ENCODE data around the gene PIWIL4. TPM values are rescaled to one million over a fixed set of nuclear protein-coding genes. Genes with fewer than 3 reads are reported as not detected.

Gene PIWIL4
- total RNA-seq, 1 experiment from 2014 or later, result 3.4 TPM

GRCh38 chr11:94658386-94658785 is 91.2 kb downstream of the PIWIL4 start:
- intact Hi-C loops (cut with micrococcal nuclease; ENCODE audit: unreplicated experiment), result no loop called here
- POLR2A ChIA-PET, result no interaction called here

DNA sequence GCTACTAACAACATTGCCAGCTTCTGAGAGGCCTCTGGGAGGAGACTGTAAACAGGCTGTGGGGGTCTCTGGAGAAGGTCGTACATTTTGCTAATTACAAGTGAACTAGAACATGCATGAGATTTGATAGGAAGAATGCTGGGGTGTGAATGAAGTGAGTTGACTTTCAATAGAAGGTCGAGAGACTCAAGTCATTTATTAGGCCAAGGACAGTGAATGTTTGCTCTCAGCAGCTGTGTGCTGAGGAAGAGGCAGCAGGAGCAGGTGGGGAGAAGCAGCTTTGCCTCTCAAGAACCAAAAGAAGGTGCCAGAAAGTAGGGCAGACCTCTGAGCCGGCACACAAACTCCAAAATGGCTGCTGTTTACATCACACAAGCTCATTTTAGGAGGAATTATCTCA is 91.7 kb downstream of the PIWIL4 start:
- no TSS peak for BruUV-seq (replicated peaks)
- Mint-ChIP-seq H3K36me3 (ENCODE audit: insufficient read depth, unreplicated experiment) (no peaks in the 10 kb centered on the region), H3K27ac (ENCODE audit: unreplicated experiment) (no peak overlapping the region), H3K27me3 (ENCODE audit: insufficient read depth, unreplicated experiment) (no peaks in the 10 kb centered on the region), H3K9me3 (ENCODE audit: unreplicated experiment) (peaks cover 40% of the 10 kb centered on the region), H3K4me1 (ENCODE audit: low read depth, unreplicated experiment) (peaks cover 18% of the 10 kb centered on the region), H3K4me3 (ENCODE audit: unreplicated experiment) (no peak overlapping the region)
- Histone ChIP-seq H3K4me3 (ENCODE audit: low read depth, low read length) (no peak overlapping the region), H3K36me3 (ENCODE audit: control insufficient read depth, insufficient read depth, low read length) (0 out of 2 replicates have a peak, but pooled peaks cover 1% of the 10 kb centered on the region), H3K9me3 (no peaks in the 10 kb centered on the region), H3K4me1 (peaks cover 44% of the 10 kb centered on the region), H3K27me3 (replicated peaks; ENCODE audit: control insufficient read depth, insufficient read depth, low read length) (no peaks in the 10 kb centered on the region)
- TF ChIP-seq CTCF (IDR thresholded peaks at IDR 0.05; ENCODE audit: insufficient read depth in 1 of 2, low read depth in 1 of 2, low read length in 1 of 2, severe bottlenecking in 1 of 2, unreplicated experiment in 1 of 2), result no peak
- ChIA-PET CTCF (no interaction called here), POLR2A (no interaction called here)
- no peak for DNase-seq
- intact Hi-C loops (cut with micrococcal nuclease; ENCODE audit: unreplicated experiment), result no loop called here

More at GRCh38 chr11:94658386-94658785, 91.2 kb downstream of the PIWIL4 start:
- no TSS peak for BruUV-seq (replicated peaks)
- 0 out of 2 replicates have a peak, but pooled peaks cover 1% of the 10 kb centered on the region for H3K36me3 ChIP-seq (ENCODE audit: control insufficient read depth, insufficient read depth, low read length)
- TF ChIP-seq CTCF (IDR thresholded peaks at IDR 0.05; ENCODE audit: insufficient read depth in 1 of 2, low read depth in 1 of 2, low read length in 1 of 2, severe bottlenecking in 1 of 2, unreplicated experiment in 1 of 2), result no peak
- H3K4me1 ChIP-seq, result peaks cover 40% of the 10 kb centered on the region
- no peak overlapping the region for H3K4me3 ChIP-seq (ENCODE audit: low read depth, low read length)
- Mint-ChIP-seq H3K9me3 (ENCODE audit: unreplicated experiment) (peaks cover 37% of the 10 kb centered on the region), H3K36me3 (ENCODE audit: insufficient read depth, unreplicated experiment) (no peaks in the 10 kb centered on the region), H3K4me1 (ENCODE audit: low read depth, unreplicated experiment) (peaks cover 17% of the 10 kb centered on the region), H3K27ac (ENCODE audit: unreplicated experiment) (no peak overlapping the region), H3K4me3 (ENCODE audit: unreplicated experiment) (no peak overlapping the region), H3K27me3 (ENCODE audit: insufficient read depth, unreplicated experiment) (no peaks in the 10 kb centered on the region)
- H3K9me3 ChIP-seq, result no peaks in the 10 kb centered on the region
- H3K27me3 ChIP-seq (replicated peaks; ENCODE audit: control insufficient read depth, insufficient read depth, low read length), result no peaks in the 10 kb centered on the region
- CTCF ChIA-PET, result interaction anchor here (0.6 kb wide), 1 partner anchor 80 kb away, joined by 3 read pairs; no protein-coding TSS in a partner anchor
- peak in 1 of 2 experiments; percentile 3 for DNase-seq

DNA sequence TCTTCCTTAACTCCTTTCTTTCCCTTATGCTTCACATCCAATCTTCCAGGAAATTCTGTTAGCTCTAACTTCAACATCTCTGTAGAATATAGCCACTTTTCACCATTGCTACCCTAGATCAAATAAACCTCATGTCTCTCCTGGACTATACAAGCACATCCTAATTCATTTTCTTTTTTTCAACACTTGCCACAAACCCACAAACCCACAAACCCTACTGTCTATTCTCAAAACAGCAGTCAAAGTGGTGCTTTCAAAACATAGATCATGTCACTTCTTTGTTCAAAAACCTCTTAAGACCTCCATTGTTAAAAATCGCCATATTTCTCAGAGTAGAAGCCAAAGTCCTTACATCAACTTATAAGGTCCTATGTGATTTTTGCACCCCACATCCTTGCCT is 94.3 kb downstream of the PIWIL4 start:
- no peak for DNase-seq
- Mint-ChIP-seq H3K36me3 (ENCODE audit: insufficient read depth, unreplicated experiment) (no peaks in the 10 kb centered on the region), H3K9me3 (ENCODE audit: unreplicated experiment) (peaks cover 40% of the 10 kb centered on the region), H3K27me3 (ENCODE audit: insufficient read depth, unreplicated experiment) (no peaks in the 10 kb centered on the region), H3K4me3 (ENCODE audit: unreplicated experiment) (no peak overlapping the region), H3K27ac (ENCODE audit: unreplicated experiment) (no peak overlapping the region), H3K4me1 (ENCODE audit: low read depth, unreplicated experiment) (peaks cover 30% of the 10 kb centered on the region)
- BruUV-seq (replicated peaks), result no TSS peak
- no peaks in the 10 kb centered on the region for H3K27me3 ChIP-seq (replicated peaks; ENCODE audit: control insufficient read depth, insufficient read depth, low read length)
- peaks cover 44% of the 10 kb centered on the region for H3K4me1 ChIP-seq
- 0 out of 2 replicates have a peak, but pooled peaks cover 1% of the 10 kb centered on the region for H3K36me3 ChIP-seq (ENCODE audit: control insufficient read depth, insufficient read depth, low read length)
- H3K4me3 ChIP-seq (ENCODE audit: low read depth, low read length), result no peak overlapping the region
- intact Hi-C loops (cut with micrococcal nuclease; ENCODE audit: unreplicated experiment), result no loop called here
- ChIA-PET CTCF (no interaction called here), POLR2A (no interaction called here)
- H3K9me3 ChIP-seq, result no peaks in the 10 kb centered on the region
- no peak for TF ChIP-seq CTCF (IDR thresholded peaks at IDR 0.05; ENCODE audit: insufficient read depth in 1 of 2, low read depth in 1 of 2, low read length in 1 of 2, severe bottlenecking in 1 of 2, unreplicated experiment in 1 of 2)

All from Caco-2 (cell line).